GM19455 (cell line): ENCODE measurements around the gene POLR3GL.
A peak's percentile ranks its signal among the peaks of the same experiment; 100 is the strongest.

Source experiments
- ATAC-seq: cut with Tn5 transposase; IDR thresholded peaks from one replicate; pipeline ENCODE4 v1.9.1; 2021; ENCODE audit not compliant: unreplicated experiment

POLR3GL gene

GRCh38 chr1:145991735-145992412 lies 27.4 kb downstream of the POLR3GL start:
- ATAC-seq = no peak

GRCh38 chr1:145992502-145992936 lies 28.0 kb downstream of the POLR3GL start:
- no peak for ATAC-seq

- no peak for ATAC-seq
These were observed 28.6 kb downstream of the POLR3GL start for GRCh38 chr1:145992958-145993617.

- no peak for ATAC-seq
These were observed 29.3 kb downstream of the POLR3GL start for GRCh38 chr1:145993618-145994390.

- ATAC-seq = no peak
These were observed 30.1 kb downstream of the POLR3GL start for GRCh38 chr1:145994391-145995120.

GRCh38 chr1:145995148-145995881 lies 30.8 kb downstream of the POLR3GL start:
- no peak for ATAC-seq

GRCh38 chr1:145995964-145996432 lies 31.5 kb downstream of the POLR3GL start:
- ATAC-seq = no peak

- ATAC-seq = peak; percentile 97
These were observed 32.0 kb downstream of the POLR3GL start, which contains the start of gene TXNIP for GRCh38 chr1:145996433-145997015. Gene TXNIP, minus strand, starts transcription at chr1:145996579. Its CDS starts 313 bp downstream, at chr1:145996266.

- peak; percentile 19 for ATAC-seq
These were observed 32.7 kb downstream of the POLR3GL start for GRCh38 chr1:145997016-145997717.

GRCh38 chr1:145997718-145998023 lies 33.2 kb downstream of the POLR3GL start:
- no peak for ATAC-seq

- no peak for ATAC-seq
These were observed 35.0 kb downstream of the POLR3GL start for GRCh38 chr1:145999321-146000024.

- ATAC-seq = no peak
These were observed 37.2 kb downstream of the POLR3GL start for GRCh38 chr1:146001709-146002108.

GRCh38 chr1:146007489-146008133 lies 43.1 kb downstream of the POLR3GL start:
- ATAC-seq = no peak

- ATAC-seq = no peak
These were observed 45.7 kb downstream of the POLR3GL start for GRCh38 chr1:146010126-146010738.

- no peak for ATAC-seq
These were observed 48.4 kb downstream of the POLR3GL start for GRCh38 chr1:146012703-146013558.

GRCh38 chr1:146013559-146013922 lies 49.1 kb downstream of the POLR3GL start:
- ATAC-seq = no peak

GRCh38 chr1:146016891-146017290 lies 52.4 kb downstream of the POLR3GL start:
- ATAC-seq = no peak
